ENCODE results near the gene SEC23A.
"Not testable (repeated sequence)": the region's sequence is repeated elsewhere in the genome, so short reads cannot be mapped to it uniquely, and the experiment has no call there.

SEC23A gene
- total RNA-seq: 93.2 to 125 (median 110) reads per million in 3 experiments

DNA sequence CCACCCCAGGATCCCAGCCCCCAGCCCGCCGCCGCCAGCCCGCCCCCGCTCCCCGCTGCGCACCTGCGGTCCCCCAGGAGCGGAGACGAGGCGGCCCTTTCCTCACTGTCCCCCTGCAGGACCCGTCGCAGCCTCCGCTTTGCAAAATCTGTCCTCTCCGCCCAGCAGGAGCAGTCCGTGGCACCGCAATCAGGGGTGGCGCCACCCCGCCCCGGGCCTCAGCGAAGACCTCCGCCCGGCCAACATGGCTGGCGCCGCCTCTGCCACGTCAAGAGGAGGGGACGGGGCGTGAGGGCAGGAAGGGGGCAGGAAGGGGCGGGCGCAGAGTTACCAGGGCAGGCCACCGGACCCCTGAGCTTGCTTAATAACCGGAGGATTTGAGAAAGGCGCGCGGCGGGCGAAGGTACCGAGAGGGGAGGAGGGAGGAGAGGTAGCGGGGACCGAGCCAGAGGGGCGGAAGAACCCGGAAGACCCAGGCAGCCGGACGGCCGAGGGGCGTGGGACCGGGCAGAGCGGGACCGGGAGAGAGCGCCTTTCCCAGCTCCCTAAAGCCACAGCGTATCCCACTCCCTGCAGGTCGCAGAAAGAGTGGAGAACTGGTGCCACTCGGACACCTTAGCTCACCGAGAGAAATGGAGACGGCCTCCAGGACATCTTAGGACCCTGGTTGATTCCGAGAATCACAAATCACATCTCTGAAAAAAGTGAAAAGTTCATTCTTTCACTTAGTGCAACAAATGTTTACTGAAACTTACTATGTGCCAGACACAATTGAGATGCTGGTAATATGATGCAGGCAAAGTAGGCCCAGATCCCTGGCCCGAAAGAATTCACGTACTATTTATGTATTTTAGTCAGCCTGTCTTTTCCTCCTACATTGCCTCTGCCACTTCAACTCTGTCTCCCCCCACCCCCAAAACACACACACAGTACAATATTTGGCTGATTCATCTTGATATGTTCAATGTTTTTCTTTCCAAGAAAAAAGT lies at the start of gene SEC23A:
Gene SEC23A (minus strand): TSS at position 267 of the 989 bp plus-strand sequence. CDS start 7,117 bp downstream, outside the sequence.
- DNase-seq: peak; percentile 80

DNA sequence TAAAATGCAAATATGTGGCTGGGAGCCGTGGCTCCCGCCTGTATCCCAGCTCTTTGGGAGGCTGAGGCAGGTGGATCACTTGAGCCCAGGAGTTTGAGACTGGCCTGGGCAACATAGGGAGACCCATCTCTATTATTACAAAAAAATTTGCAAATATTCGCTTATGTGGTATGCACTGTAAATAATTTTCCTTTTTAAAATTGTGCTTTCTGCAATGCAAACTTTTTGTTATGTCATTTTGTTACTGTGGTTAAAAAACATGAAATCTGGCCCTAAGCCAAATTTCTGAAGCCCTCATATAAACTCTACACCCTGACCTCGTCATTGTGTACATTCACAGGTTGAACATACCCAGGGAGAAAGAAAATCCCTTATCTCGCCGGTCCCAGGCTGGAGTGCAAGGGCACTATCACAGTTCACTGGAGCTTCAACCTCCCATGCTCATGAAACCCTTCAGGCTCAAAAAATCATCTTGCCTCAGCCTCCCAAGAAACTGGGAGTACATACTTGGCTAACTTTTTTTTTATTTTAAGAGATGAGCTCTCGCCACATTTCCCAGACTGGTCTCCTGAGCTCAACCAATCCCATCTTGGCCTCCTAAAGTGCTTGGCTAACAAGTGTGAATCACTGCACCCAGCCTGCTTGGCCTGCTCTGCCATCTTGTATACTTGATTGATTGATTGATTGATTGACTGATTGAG lies 42.4 kb upstream of the SEC23A start:
- no peak for DNase-seq

GRCh38 chr14:39143226-39143625 lies 40.2 kb upstream of the SEC23A start:
- DNase-seq: not testable (repeated sequence)

GRCh38 chr14:39141623-39142022 lies 38.6 kb upstream of the SEC23A start:
- not testable (repeated sequence) for DNase-seq

- no peak for DNase-seq
Observed at GRCh38 chr14:39140170-39140569, 37.1 kb upstream of the SEC23A start.

GRCh38 chr14:39138440-39138839 lies 35.4 kb upstream of the SEC23A start:
- no peak for DNase-seq

GRCh38 chr14:39137835-39138234 lies 34.8 kb upstream of the SEC23A start:
- not testable (repeated sequence) for DNase-seq

DNA sequence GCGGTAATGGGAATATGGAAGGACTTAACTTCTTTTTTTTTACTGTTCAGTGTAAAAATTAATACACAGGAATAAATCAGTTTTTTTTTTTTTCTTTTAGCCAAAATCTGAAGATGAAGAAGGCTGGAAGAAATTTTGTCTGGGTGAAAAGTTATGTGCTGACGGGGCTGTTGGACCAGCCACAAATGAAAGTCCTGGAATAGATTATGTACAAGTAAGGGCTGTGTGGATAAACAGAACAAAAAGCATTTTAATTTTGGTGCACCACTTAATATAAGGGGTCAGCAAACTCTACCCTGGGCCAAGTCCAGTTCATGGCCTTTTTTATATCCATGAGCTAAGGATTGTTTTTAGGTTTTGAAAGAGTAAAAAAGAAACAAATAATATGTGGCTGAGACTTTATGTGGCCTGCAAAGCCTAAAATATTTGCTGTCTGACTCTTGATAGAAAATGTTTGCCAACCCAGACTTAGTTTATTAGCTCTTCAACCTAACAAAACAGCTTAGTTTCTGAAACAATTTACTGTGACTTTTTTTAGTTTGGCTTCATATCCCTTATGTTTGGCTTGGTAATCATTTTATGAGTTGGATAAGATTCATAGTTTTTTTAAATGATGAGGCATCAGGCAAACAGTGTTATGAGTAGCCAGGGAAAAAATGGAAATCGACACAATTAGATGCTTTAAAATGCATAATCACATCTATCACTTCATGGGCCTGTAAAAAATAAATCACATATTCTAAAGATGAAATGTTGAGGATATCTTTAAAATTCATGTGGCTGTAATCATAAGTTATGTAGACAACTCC lies 19.5 kb upstream of the SEC23A start:
- no peak for DNase-seq

GRCh38 chr14:39114073-39114838 lies 11.2 kb upstream of the SEC23A start, which contains the start of gene GEMIN2:
Gene GEMIN2 (plus strand): TSS chr14:39114323. CDS start chr14:39114339, 16 bp downstream.
- DNase-seq: peak; percentile 93

DNA sequence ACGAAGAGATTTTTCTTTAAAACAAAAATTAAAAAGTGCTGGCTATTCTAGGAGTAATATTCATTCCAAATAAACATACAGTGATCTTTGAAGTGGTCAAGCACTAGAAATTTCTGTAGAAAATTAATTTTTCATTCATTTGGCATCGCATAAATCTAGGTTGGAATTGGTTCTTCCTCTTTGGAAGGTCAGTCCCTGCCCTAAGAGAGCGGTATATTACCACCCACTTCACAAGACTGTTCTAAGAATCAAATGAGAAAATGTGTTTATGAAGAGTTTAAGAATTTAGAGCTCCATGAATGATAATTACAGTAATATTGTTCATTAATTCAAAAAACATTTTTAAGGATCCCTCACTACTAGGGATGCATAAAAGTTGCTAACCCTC lies 10.6 kb upstream of the SEC23A start:
- DNase-seq: no peak

DNA sequence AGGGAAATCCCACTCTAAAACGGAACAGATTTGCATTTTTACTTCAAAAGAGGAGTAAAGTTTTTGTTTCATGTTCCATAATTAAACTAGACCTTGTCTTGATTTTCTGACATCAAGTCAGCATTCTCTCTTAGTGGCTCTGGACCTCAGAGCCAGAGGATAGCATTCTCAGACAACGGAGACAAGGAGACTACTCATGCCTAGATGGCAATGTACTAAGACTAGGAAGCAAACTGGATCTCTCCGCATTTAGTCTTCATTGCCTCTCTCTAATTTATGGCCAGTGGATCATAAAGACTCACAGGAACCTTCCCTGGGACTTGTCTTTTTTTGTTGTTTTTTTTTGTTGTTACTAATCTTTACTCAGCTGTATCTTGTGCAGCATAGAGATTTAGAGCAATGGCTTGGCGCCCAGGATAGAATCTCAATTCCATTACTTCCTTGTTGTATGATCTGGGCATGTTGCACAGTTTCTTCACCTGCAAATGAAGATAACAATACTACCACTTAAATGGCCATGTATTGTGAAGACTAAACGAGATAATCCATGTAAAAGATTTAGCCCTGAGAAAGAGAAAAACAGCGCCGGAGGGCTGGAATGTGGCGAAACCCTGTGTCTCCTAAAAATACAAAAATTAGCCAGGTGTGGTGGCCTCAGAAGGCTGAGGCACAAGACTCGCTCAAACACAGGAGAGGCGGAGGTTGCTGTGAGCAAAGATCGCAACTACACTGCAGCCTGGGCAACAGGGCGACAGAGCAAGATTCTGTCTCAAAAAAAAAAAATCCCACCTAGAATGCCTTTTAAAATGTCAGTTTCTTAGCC lies 7.1 kb upstream of the SEC23A start:
- DNase-seq: no peak

GRCh38 chr14:39108791-39109190 lies 5.8 kb upstream of the SEC23A start:
- no peak for DNase-seq

DNA sequence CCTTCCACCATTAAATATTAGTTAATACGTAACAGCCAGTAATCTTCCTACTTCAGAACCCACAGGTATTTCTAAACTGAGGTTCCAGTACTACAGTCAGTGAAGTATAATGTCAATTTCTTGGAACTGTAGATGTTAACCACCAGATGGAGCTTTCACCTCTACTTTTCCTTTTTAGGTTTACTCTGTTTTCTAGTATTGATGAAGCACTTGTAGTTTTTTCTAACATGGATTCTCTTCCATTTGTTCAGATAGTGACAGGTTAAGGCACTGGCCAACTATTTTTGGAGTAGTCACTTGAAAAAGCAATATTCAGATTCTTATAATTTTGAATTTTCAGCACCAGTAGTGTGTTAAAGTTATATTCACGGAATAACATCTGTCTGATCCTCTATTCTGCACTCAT lies 4.6 kb upstream of the SEC23A start:
- peak; percentile 10 for DNase-seq

GRCh38 chr14:39104078-39104801 lies 1.2 kb upstream of the SEC23A start:
- DNase-seq: not testable (repeated sequence)

- DNase-seq: no peak
Observed at GRCh38 chr14:39102265-39102968, 618 bp downstream of the SEC23A start.

- no peak for DNase-seq
Observed at GRCh38 chr14:39099748-39100147, 3.3 kb downstream of the SEC23A start.

GRCh38 chr14:39099215-39099614 lies 3.8 kb downstream of the SEC23A start:
- not testable (repeated sequence) for DNase-seq

GRCh38 chr14:39097159-39097558 lies 5.9 kb downstream of the SEC23A start:
- DNase-seq: peak; percentile 21

DNA sequence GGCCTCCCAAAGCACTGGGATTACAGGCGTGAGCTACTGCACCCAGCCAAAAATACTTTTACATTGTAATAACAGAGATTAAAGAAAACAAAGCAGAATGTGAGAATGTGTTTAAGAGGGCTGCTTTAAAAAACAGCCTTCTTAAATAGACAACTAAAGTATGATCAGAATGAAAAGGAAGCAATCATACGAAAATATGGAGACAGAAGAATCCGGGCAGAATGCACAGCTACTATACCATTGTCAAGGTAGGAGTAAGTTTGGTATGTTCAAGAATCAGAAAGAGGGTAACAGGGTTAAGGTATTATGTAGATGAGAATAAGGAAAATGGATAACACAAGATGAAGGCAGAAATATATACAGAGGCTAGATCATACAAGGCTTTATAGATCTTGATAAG lies 8.5 kb downstream of the SEC23A start:
- DNase-seq: no peak

DNA sequence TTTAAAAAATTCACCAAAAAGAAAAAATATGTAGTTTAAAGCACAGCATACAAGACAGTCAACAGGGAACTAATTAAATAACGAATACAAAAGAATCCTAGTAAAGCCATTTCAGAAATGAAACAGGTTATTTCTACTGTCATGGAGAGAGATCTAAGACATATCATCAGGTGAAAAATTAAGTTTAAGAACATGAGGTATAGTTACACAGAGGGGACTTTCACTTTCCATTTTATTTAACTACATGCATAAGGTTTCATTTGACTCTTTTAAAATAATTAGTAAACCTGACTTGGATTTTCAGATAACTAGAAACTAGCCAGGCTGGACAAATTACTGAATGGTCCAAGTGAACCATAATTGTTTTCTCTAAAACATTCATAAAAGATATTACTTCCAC lies 11.3 kb downstream of the SEC23A start:
- no peak for DNase-seq

Data from central memory CD4-positive, alpha-beta T cell (primary cell).